H1 (cell line): ENCODE measurements around the gene DCXR. TPM values are rescaled to one million over a fixed set of nuclear protein-coding genes. Genes with fewer than 3 reads are reported as not detected.

Experiments
- EZH2 ChIP-seq: fragments of 200-600 bp; sonication (generic); IDR thresholded peaks from 2 replicates; pipeline ENCODE4 v1.7.1; 2012; ENCODE audit warnings: low read depth, mild to moderate bottlenecking, moderate library complexity, low read length, inconsistent platforms; ENCODE audit not compliant: severe bottlenecking
- HDAC6 ChIP-seq: IDR thresholded peaks from one replicate; pipeline ENCODE4 v1.7.1; 2012; ENCODE audit warnings: low read depth, mild to moderate bottlenecking, inconsistent platforms, low read length, moderate library complexity
- JUND ChIP-seq: IDR thresholded peaks from 2 replicates; pipeline ENCODE4 v1.6.1; 2011; ENCODE audit warnings: mild to moderate bottlenecking, improper control_type of control experiment, low read length
- SIRT6 ChIP-seq: IDR thresholded peaks from one replicate; pipeline ENCODE4 v1.7.1; 2012; ENCODE audit warnings: low read length, inconsistent platforms
- SRF ChIP-seq: IDR thresholded peaks from 2 replicates; pipeline ENCODE4 v1.6.1; 2011; ENCODE audit warnings: mild to moderate bottlenecking, low read depth, low read length, moderate library complexity
- TEAD4 ChIP-seq: IDR thresholded peaks from 2 replicates; pipeline ENCODE4 v1.6.1; 2012; ENCODE audit warnings: low read depth, low read length, inconsistent platforms, mixed read lengths
- YY1 ChIP-seq: IDR thresholded peaks from 2 replicates; pipeline ENCODE4 v1.6.1; 2011; ENCODE audit warnings: low read depth, mild to moderate bottlenecking, low read length
- ZNF274 ChIP-seq: IDR thresholded peaks from 2 replicates; pipeline ENCODE4 v1.7.0; 2012; ENCODE audit warnings: low read length, borderline replicate concordance; ENCODE audit errors: extremely low read depth
- polyA plus RNA-seq, 7 experiments: library from polyadenylated mRNA; depleted of rRNA in 3 of 7; stranded (reverse) in 5 of 7; unstranded in 2 of 7; fragments of >200 nt in 5 of 7; fragments of 200-250 nt in 2 of 7; gene quantifications; 1 replicate in 5 of 7; 2 replicates in 1 of 7; 4 replicates in 1 of 7; pipeline versions ENCODE4 v1.2.1 to v1.2.3, GENCODE V29; 2011 to 2013; ENCODE audit warnings: missing spikeins in 2 of 7, mixed read lengths in 2 of 7
- total RNA-seq: library from RNA; stranded (reverse); fragmentation: NEBNext Ultra II Directional; extraction: Animal tissue kit (Norgen Biotek cat#: 25700); gene quantifications from 2 replicates; pipeline ENCODE4 v1.2.1, GENCODE V29; 2021
- TF ChIP-seq, protein P1 (sequence below): fragments of 300-600 bp; sonication (generic); IDR thresholded peaks from 2 replicates; pipeline ENCODE4 v1.7.1; 2012; ENCODE audit warnings: low read length, moderate library complexity, mild to moderate bottlenecking, inconsistent platforms; ENCODE audit not compliant: insufficient replicate concordance
- TF ChIP-seq, protein P2 (sequence below): IDR thresholded peaks from 2 replicates; pipeline ENCODE4 v1.6.1; 2011; ENCODE audit warnings: low read length, improper control_type of control experiment

Gene DCXR
- total and polyA plus RNA-seq, 2 of the 8 experiments (the other 6 are each of a cell fraction or from before 2014, with no cell fraction given) = 96.3 to 212 TPM

DNA sequence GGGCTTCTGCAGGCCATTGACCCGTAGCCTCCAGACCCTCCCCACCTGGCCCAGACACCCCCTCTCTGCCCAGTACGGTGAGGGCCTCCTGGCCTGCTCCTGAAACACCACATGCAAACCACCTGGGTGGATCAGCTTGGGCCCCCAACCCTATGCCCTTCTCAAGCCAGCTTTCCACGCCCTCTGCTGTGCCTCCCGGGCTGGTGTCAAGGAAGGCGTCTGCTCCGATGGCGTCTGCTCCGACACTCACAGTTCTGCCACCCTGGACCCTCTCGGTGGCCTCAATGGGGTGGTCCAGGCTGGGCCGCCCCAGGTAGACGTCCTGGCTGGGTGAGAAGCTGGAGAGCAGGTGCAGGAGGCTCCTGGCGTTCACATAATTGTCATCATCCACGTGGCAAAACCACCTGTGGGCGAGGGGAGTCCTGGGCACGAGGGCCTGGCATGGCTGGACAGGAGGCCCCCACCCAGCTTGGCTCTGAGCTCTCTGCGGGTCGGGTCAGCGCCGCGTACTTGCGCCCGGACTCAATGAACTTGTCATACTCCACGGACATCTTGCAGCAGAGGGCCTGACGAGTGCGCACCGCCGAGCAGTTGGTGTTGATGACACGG is 12.8 kb upstream of the DCXR start (continued):
- TF ChIP-seq, protein P1, sequence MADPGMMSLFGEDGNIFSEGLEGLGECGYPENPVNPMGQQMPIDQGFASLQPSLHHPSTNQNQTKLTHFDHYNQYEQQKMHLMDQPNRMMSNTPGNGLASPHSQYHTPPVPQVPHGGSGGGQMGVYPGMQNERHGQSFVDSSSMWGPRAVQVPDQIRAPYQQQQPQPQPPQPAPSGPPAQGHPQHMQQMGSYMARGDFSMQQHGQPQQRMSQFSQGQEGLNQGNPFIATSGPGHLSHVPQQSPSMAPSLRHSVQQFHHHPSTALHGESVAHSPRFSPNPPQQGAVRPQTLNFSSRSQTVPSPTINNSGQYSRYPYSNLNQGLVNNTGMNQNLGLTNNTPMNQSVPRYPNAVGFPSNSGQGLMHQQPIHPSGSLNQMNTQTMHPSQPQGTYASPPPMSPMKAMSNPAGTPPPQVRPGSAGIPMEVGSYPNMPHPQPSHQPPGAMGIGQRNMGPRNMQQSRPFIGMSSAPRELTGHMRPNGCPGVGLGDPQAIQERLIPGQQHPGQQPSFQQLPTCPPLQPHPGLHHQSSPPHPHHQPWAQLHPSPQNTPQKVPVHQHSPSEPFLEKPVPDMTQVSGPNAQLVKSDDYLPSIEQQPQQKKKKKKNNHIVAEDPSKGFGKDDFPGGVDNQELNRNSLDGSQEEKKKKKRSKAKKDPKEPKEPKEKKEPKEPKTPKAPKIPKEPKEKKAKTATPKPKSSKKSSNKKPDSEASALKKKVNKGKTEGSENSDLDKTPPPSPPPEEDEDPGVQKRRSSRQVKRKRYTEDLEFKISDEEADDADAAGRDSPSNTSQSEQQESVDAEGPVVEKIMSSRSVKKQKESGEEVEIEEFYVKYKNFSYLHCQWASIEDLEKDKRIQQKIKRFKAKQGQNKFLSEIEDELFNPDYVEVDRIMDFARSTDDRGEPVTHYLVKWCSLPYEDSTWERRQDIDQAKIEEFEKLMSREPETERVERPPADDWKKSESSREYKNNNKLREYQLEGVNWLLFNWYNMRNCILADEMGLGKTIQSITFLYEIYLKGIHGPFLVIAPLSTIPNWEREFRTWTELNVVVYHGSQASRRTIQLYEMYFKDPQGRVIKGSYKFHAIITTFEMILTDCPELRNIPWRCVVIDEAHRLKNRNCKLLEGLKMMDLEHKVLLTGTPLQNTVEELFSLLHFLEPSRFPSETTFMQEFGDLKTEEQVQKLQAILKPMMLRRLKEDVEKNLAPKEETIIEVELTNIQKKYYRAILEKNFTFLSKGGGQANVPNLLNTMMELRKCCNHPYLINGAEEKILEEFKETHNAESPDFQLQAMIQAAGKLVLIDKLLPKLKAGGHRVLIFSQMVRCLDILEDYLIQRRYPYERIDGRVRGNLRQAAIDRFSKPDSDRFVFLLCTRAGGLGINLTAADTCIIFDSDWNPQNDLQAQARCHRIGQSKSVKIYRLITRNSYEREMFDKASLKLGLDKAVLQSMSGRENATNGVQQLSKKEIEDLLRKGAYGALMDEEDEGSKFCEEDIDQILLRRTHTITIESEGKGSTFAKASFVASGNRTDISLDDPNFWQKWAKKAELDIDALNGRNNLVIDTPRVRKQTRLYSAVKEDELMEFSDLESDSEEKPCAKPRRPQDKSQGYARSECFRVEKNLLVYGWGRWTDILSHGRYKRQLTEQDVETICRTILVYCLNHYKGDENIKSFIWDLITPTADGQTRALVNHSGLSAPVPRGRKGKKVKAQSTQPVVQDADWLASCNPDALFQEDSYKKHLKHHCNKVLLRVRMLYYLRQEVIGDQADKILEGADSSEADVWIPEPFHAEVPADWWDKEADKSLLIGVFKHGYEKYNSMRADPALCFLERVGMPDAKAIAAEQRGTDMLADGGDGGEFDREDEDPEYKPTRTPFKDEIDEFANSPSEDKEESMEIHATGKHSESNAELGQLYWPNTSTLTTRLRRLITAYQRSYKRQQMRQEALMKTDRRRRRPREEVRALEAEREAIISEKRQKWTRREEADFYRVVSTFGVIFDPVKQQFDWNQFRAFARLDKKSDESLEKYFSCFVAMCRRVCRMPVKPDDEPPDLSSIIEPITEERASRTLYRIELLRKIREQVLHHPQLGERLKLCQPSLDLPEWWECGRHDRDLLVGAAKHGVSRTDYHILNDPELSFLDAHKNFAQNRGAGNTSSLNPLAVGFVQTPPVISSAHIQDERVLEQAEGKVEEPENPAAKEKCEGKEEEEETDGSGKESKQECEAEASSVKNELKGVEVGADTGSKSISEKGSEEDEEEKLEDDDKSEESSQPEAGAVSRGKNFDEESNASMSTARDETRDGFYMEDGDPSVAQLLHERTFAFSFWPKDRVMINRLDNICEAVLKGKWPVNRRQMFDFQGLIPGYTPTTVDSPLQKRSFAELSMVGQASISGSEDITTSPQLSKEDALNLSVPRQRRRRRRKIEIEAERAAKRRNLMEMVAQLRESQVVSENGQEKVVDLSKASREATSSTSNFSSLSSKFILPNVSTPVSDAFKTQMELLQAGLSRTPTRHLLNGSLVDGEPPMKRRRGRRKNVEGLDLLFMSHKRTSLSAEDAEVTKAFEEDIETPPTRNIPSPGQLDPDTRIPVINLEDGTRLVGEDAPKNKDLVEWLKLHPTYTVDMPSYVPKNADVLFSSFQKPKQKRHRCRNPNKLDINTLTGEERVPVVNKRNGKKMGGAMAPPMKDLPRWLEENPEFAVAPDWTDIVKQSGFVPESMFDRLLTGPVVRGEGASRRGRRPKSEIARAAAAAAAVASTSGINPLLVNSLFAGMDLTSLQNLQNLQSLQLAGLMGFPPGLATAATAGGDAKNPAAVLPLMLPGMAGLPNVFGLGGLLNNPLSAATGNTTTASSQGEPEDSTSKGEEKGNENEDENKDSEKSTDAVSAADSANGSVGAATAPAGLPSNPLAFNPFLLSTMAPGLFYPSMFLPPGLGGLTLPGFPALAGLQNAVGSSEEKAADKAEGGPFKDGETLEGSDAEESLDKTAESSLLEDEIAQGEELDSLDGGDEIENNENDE = no peak
- TF ChIP-seq TEAD4 = no peak
- no peak for TF ChIP-seq SRF
- no peak for TF ChIP-seq JUND
- TF ChIP-seq SIRT6 = no peak
- TF ChIP-seq ZNF274 = no peak
- no peak for TF ChIP-seq HDAC6
- TF ChIP-seq, protein P2, sequence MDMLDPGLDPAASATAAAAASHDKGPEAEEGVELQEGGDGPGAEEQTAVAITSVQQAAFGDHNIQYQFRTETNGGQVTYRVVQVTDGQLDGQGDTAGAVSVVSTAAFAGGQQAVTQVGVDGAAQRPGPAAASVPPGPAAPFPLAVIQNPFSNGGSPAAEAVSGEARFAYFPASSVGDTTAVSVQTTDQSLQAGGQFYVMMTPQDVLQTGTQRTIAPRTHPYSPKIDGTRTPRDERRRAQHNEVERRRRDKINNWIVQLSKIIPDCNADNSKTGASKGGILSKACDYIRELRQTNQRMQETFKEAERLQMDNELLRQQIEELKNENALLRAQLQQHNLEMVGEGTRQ = no peak
- TF ChIP-seq YY1 = no peak
- TF ChIP-seq EZH2 = no peak
